GM12864 (cell line): ENCODE measurements around the gene KIF18B.
A peak's percentile ranks its signal among the peaks of the same experiment; 100 is the strongest.

ENCODE experiments used
- DNase-seq: peaks from one replicate; pipeline ENCODE4 v3.0.0-alpha.2; 2011; ENCODE audit warnings: low read depth
- H3K4me3 ChIP-seq: 2 replicates; pipeline ENCODE4 v1.5.1; 2011; ENCODE audit warnings: mild to moderate bottlenecking, low read depth, low read length, control low read depth
- TF ChIP-seq, protein P1 (sequence below): IDR thresholded peaks from 2 replicates; pipeline ENCODE4 v1.5.1; 2011; ENCODE audit warnings: low read depth, mild to moderate bottlenecking, moderate library complexity, low read length, control low read depth, inconsistent platforms; ENCODE audit errors: missing control alignments

KIF18B gene

GRCh38 chr17:44969144-44969780 is 21.7 kb upstream of the KIF18B start:
- TF ChIP-seq, protein P1, sequence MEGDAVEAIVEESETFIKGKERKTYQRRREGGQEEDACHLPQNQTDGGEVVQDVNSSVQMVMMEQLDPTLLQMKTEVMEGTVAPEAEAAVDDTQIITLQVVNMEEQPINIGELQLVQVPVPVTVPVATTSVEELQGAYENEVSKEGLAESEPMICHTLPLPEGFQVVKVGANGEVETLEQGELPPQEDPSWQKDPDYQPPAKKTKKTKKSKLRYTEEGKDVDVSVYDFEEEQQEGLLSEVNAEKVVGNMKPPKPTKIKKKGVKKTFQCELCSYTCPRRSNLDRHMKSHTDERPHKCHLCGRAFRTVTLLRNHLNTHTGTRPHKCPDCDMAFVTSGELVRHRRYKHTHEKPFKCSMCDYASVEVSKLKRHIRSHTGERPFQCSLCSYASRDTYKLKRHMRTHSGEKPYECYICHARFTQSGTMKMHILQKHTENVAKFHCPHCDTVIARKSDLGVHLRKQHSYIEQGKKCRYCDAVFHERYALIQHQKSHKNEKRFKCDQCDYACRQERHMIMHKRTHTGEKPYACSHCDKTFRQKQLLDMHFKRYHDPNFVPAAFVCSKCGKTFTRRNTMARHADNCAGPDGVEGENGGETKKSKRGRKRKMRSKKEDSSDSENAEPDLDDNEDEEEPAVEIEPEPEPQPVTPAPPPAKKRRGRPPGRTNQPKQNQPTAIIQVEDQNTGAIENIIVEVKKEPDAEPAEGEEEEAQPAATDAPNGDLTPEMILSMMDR = no peak
- DNase-seq = no peak
- no peak overlapping the region for H3K4me3 ChIP-seq

GRCh38 chr17:44968225-44969143 is 20.9 kb upstream of the KIF18B start, which contains the start of gene C1QL1:
Gene C1QL1, minus strand, starts transcription at chr17:44968303. Its CDS starts 255 bp downstream, at chr17:44968048.
- DNase-seq = no peak
- TF ChIP-seq, protein P1 = peak; percentile 22
- peak within 1 kb of the TSS; percentile 22 for H3K4me3 ChIP-seq

DNA sequence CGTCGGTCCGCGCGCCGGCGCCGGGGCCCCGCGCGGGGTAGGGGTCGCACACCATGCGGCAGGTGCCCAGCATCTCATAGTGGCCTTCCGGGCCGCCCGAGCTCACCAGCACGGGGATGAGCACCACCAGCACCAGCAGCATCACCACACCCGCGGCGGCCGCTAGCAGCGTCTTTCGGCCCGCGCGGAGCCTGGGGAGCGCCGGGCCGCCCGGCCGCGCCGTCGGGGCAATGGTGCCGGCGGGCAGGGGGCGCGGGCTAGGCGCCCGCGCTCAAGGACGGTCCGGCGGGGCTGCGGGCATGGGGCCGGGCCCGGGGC is 20.3 kb upstream of the KIF18B start:
- H3K4me3 ChIP-seq = no peak overlapping the region
- no peak for DNase-seq
- TF ChIP-seq, protein P1 = no peak

- TF ChIP-seq, protein P1 = no peak
- no peak for DNase-seq
- no peak overlapping the region for H3K4me3 ChIP-seq
These were observed 19.7 kb upstream of the KIF18B start for GRCh38 chr17:44967026-44967906.

GRCh38 chr17:44966348-44967025 is 18.9 kb upstream of the KIF18B start:
- H3K4me3 ChIP-seq = no peak overlapping the region
- DNase-seq = no peak
- TF ChIP-seq, protein P1 = no peak
